ENCODE data around the gene M6PR.

The M6PR gene

GRCh38 chr12:8949342-8950220 lies at the start of gene M6PR:
Gene M6PR (minus strand): TSS chr12:8949645. CDS start chr12:8946404, 3,241 bp downstream.
- DNase-seq: peak; percentile 73 to 79 (median 76)

GRCh38 chr12:8996682-8997405 lies 47.4 kb upstream of the M6PR start:
- no peak for DNase-seq

- no peak for DNase-seq
Observed at GRCh38 chr12:8995021-8995775, 45.8 kb upstream of the M6PR start.

- DNase-seq: no peak
Observed at GRCh38 chr12:8993827-8994226, 44.4 kb upstream of the M6PR start.

GRCh38 chr12:8991371-8992345 lies 42.2 kb upstream of the M6PR start:
- DNase-seq: no peak

- no peak for DNase-seq
Observed at GRCh38 chr12:8989413-8989812, 40.0 kb upstream of the M6PR start, which contains the start of gene KLRG1. Gene KLRG1 (plus strand): TSS chr12:8989546. CDS start chr12:8989636, 90 bp downstream.

- DNase-seq: no peak
Observed at GRCh38 chr12:8987685-8988084, 38.2 kb upstream of the M6PR start.

GRCh38 chr12:8987163-8987562 lies 37.7 kb upstream of the M6PR start:
- no peak for DNase-seq

- DNase-seq: no peak
Observed at GRCh38 chr12:8985213-8985754, 35.8 kb upstream of the M6PR start.

GRCh38 chr12:8980137-8980536 lies 30.7 kb upstream of the M6PR start:
- DNase-seq: no peak

- DNase-seq: no peak
Observed at GRCh38 chr12:8970432-8970831, 21.0 kb upstream of the M6PR start.

GRCh38 chr12:8969861-8970411 lies 20.5 kb upstream of the M6PR start:
- no peak for DNase-seq

GRCh38 chr12:8968761-8969160 lies 19.3 kb upstream of the M6PR start:
- no peak for DNase-seq

- DNase-seq: no peak
Observed at GRCh38 chr12:8960176-8960575, 10.7 kb upstream of the M6PR start.

- no peak for DNase-seq
Observed at GRCh38 chr12:8958066-8958465, 8.6 kb upstream of the M6PR start.

GRCh38 chr12:8957561-8957960 lies 8.1 kb upstream of the M6PR start:
- no peak for DNase-seq

GRCh38 chr12:8956772-8957171 lies 7.3 kb upstream of the M6PR start:
- no peak for DNase-seq

GRCh38 chr12:8956073-8956472 lies 6.6 kb upstream of the M6PR start:
- no peak for DNase-seq

- peak in 1 of 4 experiments; percentile 4 for DNase-seq
Observed at GRCh38 chr12:8953773-8954402, 4.4 kb upstream of the M6PR start.

GRCh38 chr12:8951744-8952143 lies 2.3 kb upstream of the M6PR start:
- DNase-seq: no peak

Measured in activated naive CD4-positive, alpha-beta T cell (primary cell).